GM21423 (cell line): ENCODE measurements around the gene BCKDHA.
A peak's percentile ranks its signal among the peaks of the same experiment; 100 is the strongest.
"Not testable (repeated sequence)": the region's sequence is repeated elsewhere in the genome, so short reads cannot be mapped to it uniquely, and the experiment has no call there.

Experiments
- ATAC-seq: cut with Tn5 transposase; IDR thresholded peaks from one replicate; pipeline ENCODE4 v1.9.1; 2021; ENCODE audit warnings: mild to moderate bottlenecking, moderate library complexity; ENCODE audit not compliant: unreplicated experiment

The BCKDHA gene

DNA sequence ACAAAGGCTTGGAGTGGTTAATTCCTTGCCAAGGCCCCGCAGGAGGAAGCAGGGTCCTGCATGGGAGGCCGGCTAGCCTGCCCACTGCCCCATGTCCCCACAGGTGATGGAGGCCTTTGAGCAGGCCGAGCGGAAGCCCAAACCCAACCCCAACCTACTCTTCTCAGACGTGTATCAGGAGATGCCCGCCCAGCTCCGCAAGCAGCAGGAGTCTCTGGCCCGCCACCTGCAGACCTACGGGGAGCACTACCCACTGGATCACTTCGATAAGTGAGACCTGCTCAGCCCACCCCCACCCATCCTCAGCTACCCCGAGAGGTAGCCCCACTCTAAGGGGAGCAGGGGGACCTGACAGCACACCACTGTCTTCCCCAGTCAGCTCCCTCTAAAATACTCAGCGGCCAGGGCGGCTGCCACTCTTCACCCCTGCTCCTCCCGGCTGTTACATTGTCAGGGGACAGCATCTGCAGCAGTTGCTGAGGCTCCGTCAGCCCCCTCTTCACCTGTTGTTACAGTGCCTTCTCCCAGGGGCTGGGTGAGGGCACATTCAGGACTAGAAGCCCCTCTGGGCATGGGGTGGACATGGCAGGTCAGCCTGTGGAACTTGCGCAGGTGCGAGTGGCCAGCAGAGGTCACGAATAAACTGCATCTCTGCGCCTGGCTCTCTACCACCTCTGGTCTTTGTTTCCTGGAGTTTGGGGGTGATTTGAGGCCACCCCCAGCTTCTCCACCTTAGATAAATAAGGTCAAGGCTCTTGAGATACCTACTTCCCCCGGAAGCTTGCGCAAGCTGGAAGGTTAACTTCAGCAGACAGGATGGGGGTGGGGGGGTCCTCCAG is 26.9 kb downstream of the BCKDHA start:
- no peak for ATAC-seq

DNA sequence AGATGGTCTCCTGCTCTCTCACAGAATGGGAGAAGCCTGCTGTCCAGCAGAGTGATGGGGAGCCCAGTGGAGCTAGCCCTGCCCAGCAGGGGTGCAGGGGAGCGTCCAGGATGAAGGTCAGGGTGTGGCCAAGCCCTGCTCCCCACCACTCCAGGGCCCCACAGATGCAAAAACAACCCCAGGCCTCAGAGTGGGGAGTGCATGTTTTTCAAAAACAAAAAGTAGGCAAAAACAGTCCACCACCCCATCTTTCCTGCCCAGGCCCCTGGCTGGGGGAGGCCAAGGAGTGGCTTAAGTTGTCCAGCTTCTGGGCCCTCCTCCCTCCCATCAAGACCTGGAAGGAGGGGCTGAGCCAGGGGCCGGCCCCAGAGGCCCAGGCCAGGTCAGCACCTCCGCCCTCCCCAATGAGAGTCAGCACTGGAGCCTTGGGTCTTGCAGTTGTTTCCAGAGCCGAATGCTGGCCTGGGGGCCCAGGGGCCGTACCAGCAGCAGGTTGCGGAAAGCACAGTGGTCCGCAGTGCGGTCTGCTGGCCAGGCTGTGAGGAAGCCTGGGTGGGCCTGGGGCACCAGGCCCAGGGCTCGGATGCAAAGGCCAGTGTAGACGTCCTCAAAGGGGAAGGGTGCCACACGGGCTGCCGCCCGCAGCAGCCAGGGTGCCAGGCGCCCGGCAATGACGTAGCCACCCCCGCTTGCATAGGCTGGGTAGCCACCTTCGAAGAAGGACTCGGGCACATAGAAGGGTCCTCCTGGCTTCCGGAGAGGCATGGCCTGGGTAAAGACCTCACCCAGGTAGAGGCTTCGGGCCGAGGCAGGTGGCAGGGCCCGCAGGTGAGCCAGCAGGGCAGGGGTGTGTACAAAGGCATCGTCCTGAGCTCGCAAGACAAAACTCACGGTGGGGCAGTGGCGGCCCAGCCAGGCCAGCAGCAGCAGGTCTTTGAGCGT is 27.8 kb downstream of the BCKDHA start:
- no peak for ATAC-seq

DNA sequence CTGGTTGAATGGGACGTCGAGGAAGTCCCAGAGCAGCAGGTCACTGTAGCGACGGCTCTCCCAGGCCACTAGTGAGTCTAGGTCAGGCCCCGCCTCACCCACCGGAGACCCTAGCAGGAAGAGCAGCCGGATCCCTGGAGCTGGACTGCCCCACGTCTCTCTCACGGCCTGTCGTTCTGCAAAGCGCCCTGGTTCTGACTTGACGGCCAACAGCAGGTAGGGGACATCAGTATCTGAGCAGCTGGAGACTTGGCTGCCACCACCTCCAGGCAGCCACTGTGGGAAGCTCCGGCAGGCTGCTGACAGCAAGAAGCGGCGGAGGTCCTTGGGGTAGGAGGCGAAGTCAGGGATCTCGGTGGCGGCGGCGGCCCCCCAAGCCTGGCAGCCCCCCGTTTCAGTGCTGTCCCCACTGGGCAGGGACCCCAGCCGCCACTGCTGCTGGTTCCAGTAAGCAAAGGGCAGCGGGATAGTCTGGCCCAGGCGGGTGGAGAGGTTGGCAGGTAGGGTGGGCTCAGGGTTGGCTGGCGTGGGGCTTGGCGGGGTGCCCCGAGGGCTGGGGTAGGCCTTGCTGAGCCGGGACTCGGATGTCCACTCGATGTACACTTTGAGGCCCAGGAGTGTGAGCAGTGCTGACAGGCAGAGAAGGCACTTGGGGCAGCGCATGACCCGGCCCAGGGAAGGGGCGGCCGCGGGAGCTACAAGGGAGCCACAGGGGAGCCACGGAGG is 28.7 kb downstream of the BCKDHA start:
- no peak for ATAC-seq

DNA sequence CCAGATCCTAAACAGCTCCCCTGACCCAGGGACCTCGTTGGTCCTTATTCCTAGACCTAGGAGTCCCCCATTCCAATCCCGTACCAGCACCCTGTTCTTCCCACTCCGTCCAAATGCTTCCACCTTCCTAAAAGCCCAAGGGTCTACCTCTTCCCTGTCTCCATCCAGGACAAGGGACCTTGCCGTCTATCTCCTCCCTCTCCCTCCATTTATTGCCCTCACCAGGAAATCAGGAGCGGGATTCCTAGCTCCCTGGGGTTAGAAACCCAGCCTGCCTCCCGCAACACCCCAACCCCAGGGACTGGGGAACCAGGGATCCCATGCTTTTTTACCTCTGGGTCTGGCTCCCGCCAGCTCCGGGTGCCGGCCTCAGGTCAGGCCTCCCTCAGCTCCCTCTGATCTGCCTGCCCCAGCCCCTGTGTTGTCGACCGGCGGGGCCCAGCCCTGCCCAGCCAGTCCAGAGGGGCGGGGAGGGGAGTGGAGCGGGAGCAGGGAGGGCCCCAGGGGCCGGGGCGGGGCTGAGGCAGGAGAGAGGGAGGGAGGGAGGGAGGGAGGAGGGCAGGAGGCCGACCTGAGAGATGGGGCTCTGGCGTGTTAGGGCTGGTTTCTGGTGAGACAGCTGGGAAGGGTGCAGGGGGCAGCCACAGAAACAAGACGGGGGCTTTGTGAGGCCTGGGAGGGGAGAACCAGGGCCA is 29.5 kb downstream of the BCKDHA start, which contains the start of gene B3GNT8:
Gene B3GNT8, minus strand, starts transcription at position 423 of the 695 bp plus-strand sequence. CDS start 596 bp downstream, outside the sequence.
- ATAC-seq = no peak

DNA sequence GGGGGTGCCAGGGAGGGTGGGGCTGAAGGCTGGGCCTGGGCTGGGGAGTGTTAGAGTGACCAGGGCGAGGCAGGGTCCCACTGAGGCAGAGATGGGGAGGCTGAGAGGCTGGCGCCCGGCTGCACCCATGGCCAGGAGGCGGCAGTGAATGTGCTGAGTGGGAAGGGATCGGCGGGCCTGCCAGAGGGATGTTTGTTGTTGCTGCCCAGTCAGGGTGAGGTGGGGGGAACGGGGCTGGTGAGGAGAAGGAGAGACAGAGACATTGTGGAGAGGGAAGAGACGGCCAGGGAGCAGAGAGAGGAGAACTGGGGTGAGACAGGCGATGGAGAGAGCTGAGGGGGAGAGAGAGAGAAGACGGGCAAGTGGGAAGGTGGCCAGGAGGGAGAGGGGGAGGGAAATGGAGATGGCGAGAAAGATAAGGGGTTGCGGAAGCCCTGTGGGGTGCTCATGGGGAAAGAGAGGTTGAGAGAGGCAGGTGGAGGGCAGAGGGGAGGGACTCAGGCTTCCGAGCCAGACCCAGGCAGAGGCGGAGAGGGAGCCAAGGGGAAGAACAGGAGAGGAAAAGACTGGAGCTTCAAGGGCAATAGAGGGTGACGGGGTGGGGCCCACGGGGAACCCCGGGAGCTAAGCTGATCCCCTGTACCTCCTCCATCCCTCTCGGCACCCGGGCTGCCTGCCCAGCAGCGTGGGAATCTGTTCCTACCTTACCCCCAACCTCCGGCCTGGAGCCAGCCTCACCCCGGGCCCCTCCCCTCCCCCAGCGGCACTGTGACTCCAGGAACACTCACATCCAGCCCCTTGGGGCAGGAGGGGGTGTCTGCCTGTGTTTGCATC is 30.2 kb downstream of the BCKDHA start:
- ATAC-seq = no peak

DNA sequence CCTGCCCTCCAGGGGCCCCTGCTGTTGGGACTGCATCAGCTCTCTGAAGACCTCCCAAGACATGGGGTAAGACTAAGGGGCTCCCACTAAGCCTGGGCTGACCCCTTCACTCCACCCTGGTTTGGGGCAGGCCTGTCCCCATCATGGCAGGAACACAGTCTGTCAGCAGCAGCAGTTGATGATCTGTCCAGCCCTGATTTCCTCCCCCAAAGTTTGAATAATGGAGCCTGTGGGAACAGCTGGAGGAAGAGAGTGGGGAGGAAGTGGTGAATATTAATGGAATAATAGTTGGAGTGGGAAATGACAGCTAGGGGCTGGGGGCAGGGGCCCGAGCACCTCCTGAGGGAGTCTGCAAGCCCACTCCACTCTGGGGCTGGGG is 30.9 kb downstream of the BCKDHA start:
- ATAC-seq = no peak

DNA sequence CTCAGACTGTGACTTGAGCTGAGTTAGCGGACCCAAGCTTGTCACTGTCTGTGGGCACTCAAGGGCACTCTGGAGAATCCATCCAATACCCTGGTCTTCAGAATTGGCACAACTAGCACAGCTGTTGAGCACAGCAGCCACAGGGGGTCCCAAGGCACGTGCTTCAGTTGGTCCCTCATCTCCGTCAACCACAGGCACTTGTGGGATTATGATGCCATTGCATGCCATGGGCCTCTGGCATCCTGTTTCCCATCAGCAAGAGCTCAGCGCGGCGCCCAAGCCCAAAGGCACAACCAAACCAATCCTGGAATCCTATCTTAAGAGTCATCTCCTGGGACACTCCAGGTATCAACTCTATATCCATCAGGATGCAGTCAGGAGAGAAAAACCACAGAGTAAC is 33.3 kb downstream of the BCKDHA start:
- no peak for ATAC-seq

DNA sequence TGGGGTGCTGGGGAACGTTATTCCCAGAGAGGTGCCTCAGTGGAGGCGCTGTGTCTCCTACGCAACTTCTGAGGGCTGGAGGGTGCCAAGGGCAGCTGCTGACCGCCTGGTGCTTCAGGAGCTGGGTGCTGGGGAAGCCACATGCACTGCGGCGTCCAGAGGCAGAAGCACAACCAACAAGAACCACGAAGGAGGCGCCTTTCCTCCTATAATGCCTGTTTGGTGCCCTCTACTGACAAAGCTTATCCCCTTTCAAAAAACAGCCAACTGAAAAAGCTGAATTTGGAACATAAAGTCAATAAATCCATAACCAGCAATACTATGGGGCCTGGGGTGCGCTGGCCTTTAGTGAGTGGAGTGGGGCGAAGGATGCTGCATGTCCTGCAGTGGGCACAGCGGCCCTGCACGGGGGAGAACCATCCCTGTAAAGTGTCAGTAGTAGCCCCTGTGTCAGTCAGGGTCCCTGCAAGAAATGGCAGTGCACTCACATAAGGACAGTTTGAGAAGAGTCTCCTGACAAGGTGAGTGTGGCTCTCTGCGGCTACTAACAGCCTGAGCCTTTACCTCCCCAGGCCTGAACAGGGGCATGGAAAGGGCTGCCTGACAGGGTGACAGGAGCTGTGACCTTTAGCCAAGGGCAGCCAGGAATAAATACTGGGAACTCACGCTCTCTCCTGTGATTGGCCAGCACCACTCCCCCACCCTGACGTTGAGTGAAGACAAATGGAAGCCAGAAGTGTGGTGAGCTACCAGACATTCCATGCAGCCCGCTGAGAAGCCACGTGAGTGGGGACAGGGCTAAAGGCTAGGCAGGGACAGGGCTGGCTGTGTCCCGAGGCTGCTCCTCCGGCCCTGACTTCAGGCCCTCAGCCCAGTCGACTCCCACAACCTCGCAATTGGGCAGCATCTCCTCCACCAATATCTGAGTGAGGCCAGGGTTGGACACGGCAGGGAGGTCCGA is 34.1 kb downstream of the BCKDHA start:
- ATAC-seq = no peak

DNA sequence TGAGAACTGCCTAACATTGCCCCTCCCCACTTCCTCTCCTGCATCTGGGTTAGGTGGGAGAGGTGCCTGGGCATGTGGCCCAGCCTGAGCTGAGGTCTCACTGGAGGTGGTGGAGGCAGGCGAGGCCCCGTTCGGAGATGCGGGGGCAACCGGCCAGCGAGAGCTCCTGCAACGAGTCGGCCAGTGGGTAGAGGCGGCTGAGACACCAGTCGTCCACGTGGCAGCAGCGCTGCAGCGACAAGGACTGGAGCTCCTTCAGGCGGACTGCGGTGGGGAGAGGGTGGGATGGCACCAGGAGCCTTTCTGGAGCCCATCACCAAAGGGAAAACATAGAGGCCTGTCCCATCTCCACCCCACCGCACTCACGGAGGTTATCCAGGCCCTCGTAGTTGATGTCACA is 35.6 kb downstream of the BCKDHA start:
- ATAC-seq = no peak

DNA sequence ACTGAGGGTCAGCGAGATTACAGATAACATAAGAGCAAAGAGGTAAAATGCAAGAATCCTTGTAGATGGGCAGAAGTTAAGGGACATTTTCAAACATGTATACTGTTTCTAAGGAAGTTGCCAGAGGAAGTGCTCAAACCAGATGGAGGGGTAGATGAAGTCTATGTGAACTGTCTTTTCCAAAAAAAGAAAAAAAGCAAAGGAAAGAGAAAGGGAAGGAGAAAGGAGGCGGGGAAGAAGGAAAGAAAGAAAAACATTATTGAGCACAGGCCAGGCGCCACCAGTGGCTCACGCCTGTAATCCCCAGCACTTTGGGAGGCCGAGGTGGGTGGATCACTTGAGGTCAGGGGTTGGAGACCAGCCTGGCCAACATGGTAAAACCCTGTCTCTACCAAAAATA is 36.8 kb downstream of the BCKDHA start:
- no peak for ATAC-seq

DNA sequence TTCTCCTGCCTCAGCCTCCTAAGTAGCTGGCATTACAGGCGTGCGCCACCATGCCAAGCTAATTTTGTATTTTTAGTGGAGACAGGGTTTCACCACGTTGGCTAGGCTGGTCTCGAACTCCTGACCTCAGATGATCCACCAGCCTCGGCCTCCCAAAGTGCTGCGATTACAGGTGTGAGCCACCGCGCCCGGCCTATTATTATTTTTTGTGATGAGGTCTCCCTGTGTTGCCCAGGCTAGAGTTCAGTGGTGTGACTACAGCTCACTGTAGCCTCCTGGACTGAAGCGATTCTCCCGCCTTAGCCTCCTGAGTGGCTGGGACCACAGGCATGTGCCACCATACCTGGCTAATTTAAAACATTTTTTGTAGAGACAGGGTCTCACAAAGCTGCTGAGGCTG is 37.8 kb downstream of the BCKDHA start:
- ATAC-seq = not testable (repeated sequence)

DNA sequence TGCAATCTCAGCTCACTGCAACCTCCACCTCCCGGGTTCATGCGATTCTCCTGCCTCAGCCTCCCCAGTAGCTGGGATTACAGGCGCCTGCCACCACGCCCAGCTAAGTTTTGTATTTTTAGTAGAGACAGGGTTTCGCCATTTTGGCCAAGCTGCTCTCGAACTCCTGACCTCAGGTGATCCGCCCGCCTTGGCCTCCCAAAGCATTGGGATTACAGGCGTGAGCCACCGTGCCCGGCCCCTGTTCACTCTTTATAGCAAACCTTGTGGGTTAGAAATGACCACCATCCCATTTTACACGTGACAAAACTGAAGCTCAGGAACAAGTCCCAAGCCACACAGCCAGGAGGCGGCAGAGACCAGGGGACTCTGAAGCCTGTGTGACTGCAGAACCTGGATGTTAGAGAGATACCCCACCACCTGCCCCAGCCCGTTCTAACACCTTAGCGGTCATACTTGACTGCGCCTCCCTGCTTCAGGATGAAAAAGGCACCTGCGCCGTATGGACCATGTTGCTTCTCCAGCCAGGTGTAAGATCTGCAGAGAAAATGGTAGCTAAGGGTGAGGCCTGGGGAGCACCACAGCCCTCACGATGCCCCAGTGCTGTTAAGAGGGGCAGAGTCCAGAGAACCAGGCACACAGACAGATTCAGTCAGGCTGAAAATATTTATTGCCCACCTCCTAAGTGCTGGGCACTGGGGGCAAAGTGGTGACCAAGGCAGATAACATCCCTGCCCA is 38.5 kb downstream of the BCKDHA start:
- ATAC-seq = no peak

DNA sequence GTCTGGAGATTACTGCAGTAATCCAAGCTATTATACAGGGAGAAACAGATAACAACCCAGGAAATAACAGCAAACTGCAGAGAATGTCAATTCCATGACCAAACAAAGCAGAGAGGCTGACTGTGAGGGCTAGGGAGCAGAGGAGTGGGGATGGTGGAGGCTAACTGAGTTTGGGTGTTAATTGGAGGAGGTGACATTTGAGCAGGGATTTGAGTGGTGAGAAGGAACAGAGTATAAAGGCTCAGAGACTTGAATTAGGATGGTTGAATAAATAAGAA is 39.0 kb downstream of the BCKDHA start:
- ATAC-seq = no peak

DNA sequence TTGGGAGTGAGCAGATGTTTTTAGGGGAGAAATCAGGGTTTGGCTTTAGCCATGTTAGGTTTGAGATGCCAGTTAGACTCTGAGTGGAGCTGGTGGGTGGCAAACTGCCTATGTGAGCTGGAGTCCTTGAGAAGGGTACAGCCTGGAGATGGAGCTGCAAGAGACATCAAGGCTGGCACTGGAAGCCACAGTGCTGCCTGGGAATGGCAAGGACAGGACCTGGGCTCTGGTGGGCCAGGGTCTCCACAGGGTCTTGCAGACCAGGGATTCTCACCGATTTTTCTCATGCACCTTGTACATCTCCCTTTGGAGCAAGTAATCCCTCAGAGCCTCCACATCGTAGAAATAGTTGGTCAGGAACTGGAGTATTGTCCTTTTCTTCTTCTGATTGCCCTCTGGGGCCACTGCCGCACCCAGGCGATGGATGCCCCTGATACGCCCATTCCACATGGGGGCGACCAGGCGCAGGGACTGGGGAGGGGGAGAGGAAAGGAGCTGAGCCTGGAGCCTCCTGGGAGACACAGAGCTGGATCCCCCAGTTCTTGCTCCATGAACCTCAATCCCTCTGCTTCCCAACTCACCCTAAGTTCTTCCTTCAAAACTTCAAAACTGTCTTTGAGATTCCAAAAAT is 40.4 kb downstream of the BCKDHA start:
- no peak for ATAC-seq

DNA sequence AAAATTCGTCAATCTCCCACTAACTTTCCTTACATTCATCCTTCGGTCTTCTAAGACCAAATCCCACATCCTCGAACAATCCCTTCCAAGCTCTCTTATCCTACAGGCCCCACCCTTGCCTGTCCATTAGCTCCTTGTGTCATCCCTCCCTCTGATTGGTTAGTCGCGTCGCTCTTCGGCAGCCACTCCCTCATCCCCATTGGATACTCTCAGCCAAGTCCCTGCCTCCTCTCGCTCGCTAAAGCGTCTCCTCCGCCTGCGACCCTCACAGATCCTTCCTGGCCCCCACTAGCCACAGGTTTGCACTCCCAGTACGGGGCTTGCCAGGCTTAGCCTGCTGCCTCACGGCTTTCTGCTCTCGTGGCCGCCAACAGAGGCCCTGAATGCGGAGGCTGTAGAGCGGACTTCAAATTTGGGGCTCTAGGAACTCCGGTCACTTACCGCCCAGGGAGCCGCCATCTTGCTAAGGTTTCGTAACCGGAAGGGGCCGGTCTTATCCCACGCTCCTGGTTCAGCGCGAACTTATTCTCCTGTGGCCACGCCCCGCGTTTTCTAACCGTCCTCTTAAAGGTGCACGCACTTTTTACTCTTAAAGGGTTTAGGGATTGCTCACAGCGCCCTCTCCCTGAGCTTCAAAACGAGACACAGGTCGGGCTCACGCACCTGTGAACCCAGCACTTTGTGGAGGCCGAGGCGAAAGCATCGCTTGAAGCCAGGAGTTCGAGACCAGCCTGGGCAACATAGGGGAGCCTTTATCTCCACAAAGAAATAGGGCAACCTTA is 42.0 kb downstream of the BCKDHA start, which contains the start of gene DMAC2:
Gene DMAC2, minus strand, starts transcription at position 472 of the 782 bp plus-strand sequence. Its CDS starts 13 bp downstream, at position 459.
- ATAC-seq = peak; percentile 91

DNA sequence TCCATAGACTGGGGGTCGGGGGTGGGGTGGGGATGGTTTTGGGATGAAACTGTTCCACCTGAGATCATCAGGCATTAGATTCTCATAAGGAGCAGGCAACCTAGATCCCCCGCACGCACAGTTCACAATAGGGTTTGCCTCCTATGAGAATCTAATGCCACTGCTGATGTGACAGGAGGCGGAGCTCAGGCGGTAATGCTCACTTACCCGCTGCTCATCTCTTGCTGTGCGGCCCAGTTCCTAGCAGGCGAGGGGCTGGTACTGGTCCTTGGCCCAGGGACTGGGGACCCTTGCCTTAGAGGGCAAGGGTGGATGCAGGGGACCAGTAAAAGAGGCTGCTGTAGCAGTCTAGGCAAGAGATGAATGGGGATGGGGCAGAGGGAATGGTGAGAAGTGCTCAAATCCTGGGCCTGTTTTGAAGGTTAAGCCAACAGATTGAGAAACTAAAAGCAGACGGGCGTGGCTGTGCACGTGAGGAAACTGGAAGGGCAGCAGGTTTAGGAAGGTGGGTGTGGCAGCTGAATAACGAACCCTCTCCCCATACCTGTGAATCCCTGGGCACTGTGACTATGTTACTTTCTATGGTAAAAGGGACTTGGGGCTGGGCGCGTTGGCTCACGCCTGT is 43.8 kb downstream of the BCKDHA start:
- ATAC-seq = no peak
